Measurements from ENCODE around the gene CRCP. TPM values are rescaled to one million over a fixed set of nuclear protein-coding genes. Genes with fewer than 3 reads are reported as not detected.
A peak's percentile ranks its signal among the peaks of the same experiment; 100 is the strongest.
"Not testable (repeated sequence)": the region's sequence is repeated elsewhere in the genome, so short reads cannot be mapped to it uniquely, and the experiment has no call there.

The CRCP gene
- polyA plus RNA-seq, 1 donor (not counting 4 experiments of a cell fraction or from before 2014, with no cell fraction given), result 25.4 TPM

DNA sequence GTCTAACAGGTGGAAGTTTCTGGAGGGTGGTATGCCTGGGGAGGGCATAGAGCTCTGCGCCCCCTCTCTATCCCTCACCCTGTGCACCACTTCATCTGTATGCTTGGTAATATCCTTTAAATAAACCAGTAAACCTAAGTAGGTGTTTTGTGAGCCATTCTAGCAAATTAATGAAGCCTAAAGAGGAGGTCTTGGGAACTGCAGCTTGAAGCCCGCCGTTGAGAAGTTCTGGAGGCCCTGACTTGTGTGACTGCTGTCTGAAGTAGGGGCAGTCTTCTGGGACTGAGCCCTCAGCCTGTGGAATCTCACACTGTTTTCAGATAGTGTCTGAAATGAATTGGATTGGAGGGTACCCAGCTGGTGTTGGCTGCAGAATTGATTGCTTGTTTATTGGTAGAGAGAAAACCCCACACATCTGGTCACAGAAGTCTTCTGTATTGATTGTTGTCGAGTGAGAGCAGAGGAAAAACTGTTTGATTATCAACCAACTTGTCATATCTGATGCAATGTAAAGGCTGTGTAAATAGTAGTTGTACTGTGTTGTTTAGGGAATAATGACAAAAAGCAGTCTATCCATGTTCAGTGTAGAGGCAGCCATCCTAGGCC, 4.7 kb downstream of the CRCP start:
- no peak overlapping the region for H3K27ac ChIP-seq (ENCODE audit: control insufficient read depth, insufficient read depth, low read length)
- no peak for DNase-seq (ENCODE audit: low read depth, low spot score)
- dilution Hi-C loops (cut with MboI; ENCODE audit: extremely low pct_ligation_motif_present, low sequenced_read_pairs), result no loop called here
- no peaks in the 10 kb centered on the region for H3K9me3 ChIP-seq (ENCODE audit: control insufficient read depth, low read depth, low read length)
- H4K20me1 ChIP-seq (ENCODE audit: control insufficient read depth, extremely low read depth, insufficient read depth, low read length), result peaks cover 6% of the 10 kb centered on the region
- no peaks in the 10 kb centered on the region for H3K9me1 ChIP-seq (ENCODE audit: control insufficient read depth, extremely low read depth, insufficient read depth, low read length)
- TF ChIP-seq EZH2 (IDR thresholded peaks at IDR 0.05; ENCODE audit: low read length), result no peak
- TF ChIP-seq, protein P1, sequence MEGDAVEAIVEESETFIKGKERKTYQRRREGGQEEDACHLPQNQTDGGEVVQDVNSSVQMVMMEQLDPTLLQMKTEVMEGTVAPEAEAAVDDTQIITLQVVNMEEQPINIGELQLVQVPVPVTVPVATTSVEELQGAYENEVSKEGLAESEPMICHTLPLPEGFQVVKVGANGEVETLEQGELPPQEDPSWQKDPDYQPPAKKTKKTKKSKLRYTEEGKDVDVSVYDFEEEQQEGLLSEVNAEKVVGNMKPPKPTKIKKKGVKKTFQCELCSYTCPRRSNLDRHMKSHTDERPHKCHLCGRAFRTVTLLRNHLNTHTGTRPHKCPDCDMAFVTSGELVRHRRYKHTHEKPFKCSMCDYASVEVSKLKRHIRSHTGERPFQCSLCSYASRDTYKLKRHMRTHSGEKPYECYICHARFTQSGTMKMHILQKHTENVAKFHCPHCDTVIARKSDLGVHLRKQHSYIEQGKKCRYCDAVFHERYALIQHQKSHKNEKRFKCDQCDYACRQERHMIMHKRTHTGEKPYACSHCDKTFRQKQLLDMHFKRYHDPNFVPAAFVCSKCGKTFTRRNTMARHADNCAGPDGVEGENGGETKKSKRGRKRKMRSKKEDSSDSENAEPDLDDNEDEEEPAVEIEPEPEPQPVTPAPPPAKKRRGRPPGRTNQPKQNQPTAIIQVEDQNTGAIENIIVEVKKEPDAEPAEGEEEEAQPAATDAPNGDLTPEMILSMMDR (optimal IDR thresholded peaks at IDR 0.05 in 1 of 3, IDR thresholded peaks at IDR 0.05 in 1 of 3, conservative IDR thresholded peaks at IDR 0.05 in 1 of 3; ENCODE audit: extremely low read depth in 1 of 3, insufficient read depth in 2 of 3, low read length in 3 of 3), result no peak
- H3K79me2 ChIP-seq (ENCODE audit: control insufficient read depth, insufficient read depth, low read length), result peaks cover 88% of the 10 kb centered on the region
- H3K4me1 ChIP-seq (ENCODE audit: control insufficient read depth, extremely low read depth, insufficient read depth, low read length), result peaks cover 15% of the 10 kb centered on the region
- no peak for FAIRE-seq
- peaks cover 0 to 6% of the 10 kb centered on the region in 2 experiments for H3K36me3 ChIP-seq (ENCODE audit: control insufficient read depth in 2 of 2, extremely low read depth in 1 of 2, insufficient read depth in 2 of 2, low read length in 2 of 2)
- no peaks in the 10 kb centered on the region for H3K27me3 ChIP-seq (ENCODE audit: control insufficient read depth, extremely low read depth, insufficient read depth, low read length)
- no peak overlapping the region for H3K9ac ChIP-seq (ENCODE audit: control insufficient read depth, extremely low read depth, insufficient read depth, low read length)
- H3K4me3 ChIP-seq (ENCODE audit: control insufficient read depth in 2 of 3, extremely low read depth in 1 of 3, insufficient read depth in 2 of 3, low read depth in 1 of 3, low read length in 3 of 3), result no peak overlapping the region
- H2AFZ ChIP-seq (ENCODE audit: control insufficient read depth, low read length), result no peak overlapping the region
- peak overlapping the region; percentile 16 for H3K4me2 ChIP-seq (ENCODE audit: control insufficient read depth, extremely low read depth, insufficient read depth, low read depth, low read length)

GRCh38 chr7:66123175-66123528, 8.5 kb downstream of the CRCP start:
- Histone ChIP-seq H3K4me2 (ENCODE audit: control insufficient read depth, extremely low read depth, insufficient read depth, low read depth, low read length) (no peak overlapping the region), H3K9me3 (ENCODE audit: control insufficient read depth, low read depth, low read length) (no peaks in the 10 kb centered on the region), H3K9me1 (ENCODE audit: control insufficient read depth, extremely low read depth, insufficient read depth, low read length) (no peaks in the 10 kb centered on the region), H2AFZ (ENCODE audit: control insufficient read depth, low read length) (no peak overlapping the region), H3K27me3 (ENCODE audit: control insufficient read depth, extremely low read depth, insufficient read depth, low read length) (no peaks in the 10 kb centered on the region), H3K79me2 (ENCODE audit: control insufficient read depth, insufficient read depth, low read length) (peaks cover 89% of the 10 kb centered on the region), H3K4me1 (ENCODE audit: control insufficient read depth, extremely low read depth, insufficient read depth, low read length) (peaks cover 8% of the 10 kb centered on the region), H4K20me1 (ENCODE audit: control insufficient read depth, extremely low read depth, insufficient read depth, low read length) (peaks cover 6% of the 10 kb centered on the region), H3K36me3 (ENCODE audit: control insufficient read depth in 2 of 2, extremely low read depth in 1 of 2, insufficient read depth in 2 of 2, low read length in 2 of 2) (peaks cover 0 to 8% of the 10 kb centered on the region in 2 experiments), H3K27ac (ENCODE audit: control insufficient read depth, insufficient read depth, low read length) (no peak overlapping the region), H3K4me3 (ENCODE audit: control insufficient read depth in 2 of 3, extremely low read depth in 1 of 3, insufficient read depth in 2 of 3, low read depth in 1 of 3, low read length in 3 of 3) (no peak overlapping the region), H3K9ac (ENCODE audit: control insufficient read depth, extremely low read depth, insufficient read depth, low read length) (no peak overlapping the region)
- FAIRE-seq, result no peak
- DNase-seq (ENCODE audit: low read depth, low spot score), result no peak
- dilution Hi-C loops (cut with MboI; ENCODE audit: extremely low pct_ligation_motif_present, low sequenced_read_pairs), result no loop called here
- no peak for TF ChIP-seq EZH2 (IDR thresholded peaks at IDR 0.05; ENCODE audit: low read length)
- TF ChIP-seq, protein P1 (optimal IDR thresholded peaks at IDR 0.05 in 1 of 3, IDR thresholded peaks at IDR 0.05 in 1 of 3, conservative IDR thresholded peaks at IDR 0.05 in 1 of 3; ENCODE audit: extremely low read depth in 1 of 3, insufficient read depth in 2 of 3, low read length in 3 of 3), result no peak

DNA sequence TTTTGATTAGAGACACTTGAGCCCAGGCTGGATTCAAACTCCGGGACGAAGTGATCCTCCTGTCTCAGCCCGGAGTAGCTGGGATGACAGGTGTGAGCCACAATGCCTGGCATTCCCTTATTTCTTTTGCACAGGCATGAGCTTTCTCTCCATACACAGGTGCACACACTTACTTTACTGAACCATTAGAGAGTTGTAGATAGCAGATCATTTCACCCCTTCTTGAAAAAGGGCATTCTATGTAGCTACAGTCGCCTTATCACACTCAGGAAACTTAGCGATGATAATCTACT, 9.9 kb downstream of the CRCP start:
- H3K4me1 ChIP-seq (ENCODE audit: control insufficient read depth, extremely low read depth, insufficient read depth, low read length); H3K36me3 ChIP-seq (ENCODE audit: control insufficient read depth in 2 of 2, extremely low read depth in 1 of 2, insufficient read depth in 2 of 2, low read length in 2 of 2); H3K9me3 ChIP-seq (ENCODE audit: control insufficient read depth, low read depth, low read length); H4K20me1 ChIP-seq (ENCODE audit: control insufficient read depth, extremely low read depth, insufficient read depth, low read length); H3K27me3 ChIP-seq (ENCODE audit: control insufficient read depth, extremely low read depth, insufficient read depth, low read length); H2AFZ ChIP-seq (ENCODE audit: control insufficient read depth, low read length); dilution Hi-C loops (cut with MboI; ENCODE audit: extremely low pct_ligation_motif_present, low sequenced_read_pairs); FAIRE-seq; H3K4me3 ChIP-seq (ENCODE audit: control insufficient read depth in 2 of 3, extremely low read depth in 1 of 3, insufficient read depth in 2 of 3, low read depth in 1 of 3, low read length in 3 of 3); H3K27ac ChIP-seq (ENCODE audit: control insufficient read depth, insufficient read depth, low read length); H3K4me2 ChIP-seq (ENCODE audit: control insufficient read depth, extremely low read depth, insufficient read depth, low read depth, low read length); DNase-seq (ENCODE audit: low read depth, low spot score); H3K9ac ChIP-seq (ENCODE audit: control insufficient read depth, extremely low read depth, insufficient read depth, low read length); H3K9me1 ChIP-seq (ENCODE audit: control insufficient read depth, extremely low read depth, insufficient read depth, low read length): not testable (repeated sequence)
- H3K79me2 ChIP-seq (ENCODE audit: control insufficient read depth, insufficient read depth, low read length), result peaks cover 84% of the 10 kb centered on the region

Measured in keratinocyte (primary cell).